ENCODE data around the gene ZBTB7C. TPM values are rescaled to one million over a fixed set of nuclear protein-coding genes. Genes with fewer than 3 reads are reported as not detected.

The ZBTB7C gene
- total RNA-seq, 1 donor from 2014 or later, result not detected

DNA sequence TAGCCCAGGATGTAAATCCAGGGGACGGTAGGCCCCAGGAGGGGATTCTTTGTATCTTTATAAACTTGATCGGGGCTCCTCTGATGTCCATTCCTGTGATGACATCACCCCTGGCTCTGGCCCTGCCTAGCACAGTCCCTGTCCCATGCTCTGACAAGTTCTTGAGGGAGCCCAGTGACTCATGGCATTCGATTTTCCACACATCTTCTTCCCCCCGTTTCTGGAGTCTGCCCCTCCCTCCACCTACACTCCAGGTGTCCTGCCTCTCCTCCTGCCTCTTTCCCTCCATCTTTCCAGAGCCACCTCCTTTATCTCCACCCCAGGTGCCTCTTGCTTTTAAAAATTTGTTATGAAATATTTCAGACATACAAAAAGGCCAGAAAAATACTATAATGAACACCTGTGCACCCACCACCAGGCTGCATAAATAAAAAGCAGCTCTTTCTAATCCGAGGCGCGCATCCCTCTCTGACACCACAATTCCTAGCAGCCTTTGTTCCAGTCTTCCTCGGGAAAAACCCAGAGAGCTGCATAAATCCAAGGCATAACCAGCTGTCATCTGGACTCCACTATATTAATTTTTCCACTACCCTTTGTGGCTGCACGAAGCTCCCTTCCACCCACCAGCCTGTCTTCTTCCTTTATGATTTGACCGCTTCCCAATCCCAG, 207.7 kb downstream of the ZBTB7C start:
- Mint-ChIP-seq H3K27ac (no peak overlapping the region), H3K36me3 (ENCODE audit: low read depth) (no peaks in the 10 kb centered on the region), H3K9me3 (no peaks in the 10 kb centered on the region), H3K4me3 (no peak overlapping the region), H3K27me3 (peaks cover 25% of the 10 kb centered on the region), H3K4me1 (no peaks in the 10 kb centered on the region)
- DNase-seq, result no peak
- intact Hi-C loops (cut with micrococcal nuclease), result no loop called here
- ATAC-seq (ENCODE audit: low read depth), result no peak
- ChIA-PET POLR2A (no interaction called here), CTCF (no interaction called here)
- TF ChIP-seq, protein P1, sequence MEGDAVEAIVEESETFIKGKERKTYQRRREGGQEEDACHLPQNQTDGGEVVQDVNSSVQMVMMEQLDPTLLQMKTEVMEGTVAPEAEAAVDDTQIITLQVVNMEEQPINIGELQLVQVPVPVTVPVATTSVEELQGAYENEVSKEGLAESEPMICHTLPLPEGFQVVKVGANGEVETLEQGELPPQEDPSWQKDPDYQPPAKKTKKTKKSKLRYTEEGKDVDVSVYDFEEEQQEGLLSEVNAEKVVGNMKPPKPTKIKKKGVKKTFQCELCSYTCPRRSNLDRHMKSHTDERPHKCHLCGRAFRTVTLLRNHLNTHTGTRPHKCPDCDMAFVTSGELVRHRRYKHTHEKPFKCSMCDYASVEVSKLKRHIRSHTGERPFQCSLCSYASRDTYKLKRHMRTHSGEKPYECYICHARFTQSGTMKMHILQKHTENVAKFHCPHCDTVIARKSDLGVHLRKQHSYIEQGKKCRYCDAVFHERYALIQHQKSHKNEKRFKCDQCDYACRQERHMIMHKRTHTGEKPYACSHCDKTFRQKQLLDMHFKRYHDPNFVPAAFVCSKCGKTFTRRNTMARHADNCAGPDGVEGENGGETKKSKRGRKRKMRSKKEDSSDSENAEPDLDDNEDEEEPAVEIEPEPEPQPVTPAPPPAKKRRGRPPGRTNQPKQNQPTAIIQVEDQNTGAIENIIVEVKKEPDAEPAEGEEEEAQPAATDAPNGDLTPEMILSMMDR (IDR thresholded peaks at IDR 0.05), result no peak

DNA sequence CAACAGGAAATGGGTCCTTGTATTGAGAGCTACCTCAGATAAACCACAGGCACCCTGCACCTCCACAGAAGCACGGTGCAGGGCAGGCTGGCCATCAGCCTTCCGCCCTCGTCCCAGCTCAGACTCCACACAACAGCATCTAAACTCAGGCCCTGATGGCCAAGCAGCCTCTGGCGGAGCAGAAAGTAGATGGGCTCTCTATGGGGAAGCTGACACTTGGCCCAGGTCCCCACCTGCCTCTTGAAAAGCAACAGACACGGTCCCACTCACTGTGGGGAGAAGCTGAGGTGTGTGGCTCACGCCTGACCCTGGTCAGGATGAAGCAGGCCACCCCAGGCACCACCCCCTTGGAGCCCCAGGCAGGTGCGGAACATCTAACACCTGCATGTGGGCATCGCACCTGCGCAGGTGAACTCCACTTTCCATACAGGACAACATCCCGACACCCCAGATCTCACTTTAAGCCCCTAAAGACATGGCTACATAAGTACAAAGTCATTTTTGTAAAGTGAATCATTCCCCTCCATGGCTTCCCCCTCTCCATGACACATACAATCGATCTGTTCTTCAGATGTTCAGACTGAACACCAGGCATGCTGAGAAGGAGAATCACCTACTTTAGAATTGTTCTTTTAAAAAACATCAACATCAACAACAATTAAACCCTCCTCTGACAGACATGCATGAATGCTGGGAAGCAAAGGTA, 208.4 kb downstream of the ZBTB7C start:
- ChIA-PET CTCF (no interaction called here), POLR2A (no interaction called here)
- Mint-ChIP-seq H3K9me3 (no peaks in the 10 kb centered on the region), H3K27ac (no peak overlapping the region), H3K27me3 (peaks cover 25% of the 10 kb centered on the region), H3K4me1 (no peaks in the 10 kb centered on the region), H3K4me3 (no peak overlapping the region), H3K36me3 (ENCODE audit: low read depth) (no peaks in the 10 kb centered on the region)
- no peak for DNase-seq
- intact Hi-C loops (cut with micrococcal nuclease), result no loop called here
- no peak for ATAC-seq (ENCODE audit: low read depth)
- TF ChIP-seq, protein P1 (IDR thresholded peaks at IDR 0.05), result no peak

DNA sequence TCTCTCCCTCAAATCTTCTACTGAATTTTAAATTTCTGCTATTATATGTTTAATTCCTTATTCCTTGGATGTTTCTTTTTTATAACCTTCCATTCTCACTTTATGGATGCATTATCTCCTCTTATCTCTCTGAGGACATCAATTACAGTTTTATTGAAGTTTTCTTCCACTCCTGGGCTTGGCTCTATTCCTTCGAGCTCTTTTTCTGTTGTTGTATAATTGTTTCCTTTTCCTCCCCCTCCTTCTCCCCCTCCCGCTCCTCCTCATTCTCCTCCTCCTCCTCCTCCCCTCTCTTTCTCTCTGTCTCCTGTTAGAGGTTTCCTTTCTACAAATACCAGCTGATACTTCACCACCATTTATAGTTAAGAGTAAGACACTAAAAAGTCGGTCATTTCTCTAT, 209.8 kb downstream of the ZBTB7C start:
- ChIA-PET CTCF (no interaction called here), POLR2A (no interaction called here)
- H3K27me3 Mint-ChIP-seq, result peaks cover 25% of the 10 kb centered on the region
- TF ChIP-seq, protein P1 (IDR thresholded peaks at IDR 0.05), result no peak
- ATAC-seq (ENCODE audit: low read depth), result no peak
- H3K4me1 Mint-ChIP-seq, result no peaks in the 10 kb centered on the region
- intact Hi-C loops (cut with micrococcal nuclease), result no loop called here
- DNase-seq, result no peak
- H3K36me3 Mint-ChIP-seq (ENCODE audit: low read depth), result no peaks in the 10 kb centered on the region
- no peak overlapping the region for H3K27ac Mint-ChIP-seq
- peaks cover 2% of the 10 kb centered on the region for H3K9me3 Mint-ChIP-seq
- H3K4me3 Mint-ChIP-seq, result no peak overlapping the region

DNA sequence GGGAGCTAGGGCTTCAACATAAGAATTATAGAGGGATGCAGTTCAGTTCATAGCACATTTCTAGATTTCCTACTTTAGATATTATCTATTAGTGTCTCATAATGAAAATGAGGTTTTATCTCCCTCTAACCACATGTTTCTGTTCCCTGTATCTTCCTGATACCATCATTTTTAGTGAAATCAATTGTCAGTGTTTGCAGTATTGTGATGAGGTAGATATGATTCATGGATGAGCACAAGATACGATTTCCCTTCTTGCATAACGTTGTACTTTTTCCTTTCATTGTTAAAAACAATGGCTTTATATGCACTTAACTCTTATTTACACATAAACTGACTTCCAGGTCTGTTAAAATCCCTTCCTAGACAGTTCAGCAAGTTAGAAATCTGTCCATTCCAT, 211.4 kb downstream of the ZBTB7C start:
- ChIA-PET CTCF (no interaction called here), POLR2A (no interaction called here)
- intact Hi-C loops (cut with micrococcal nuclease), result no loop called here
- H3K4me3 Mint-ChIP-seq, result no peak overlapping the region
- no peaks in the 10 kb centered on the region for H3K4me1 Mint-ChIP-seq
- ATAC-seq (ENCODE audit: low read depth) (no peak), DNase-seq (no peak)
- no peaks in the 10 kb centered on the region for H3K36me3 Mint-ChIP-seq (ENCODE audit: low read depth)
- peaks cover 19% of the 10 kb centered on the region for H3K27me3 Mint-ChIP-seq
- TF ChIP-seq, protein P1 (IDR thresholded peaks at IDR 0.05), result no peak
- peaks cover 2% of the 10 kb centered on the region for H3K9me3 Mint-ChIP-seq
- H3K27ac Mint-ChIP-seq, result no peak overlapping the region

DNA sequence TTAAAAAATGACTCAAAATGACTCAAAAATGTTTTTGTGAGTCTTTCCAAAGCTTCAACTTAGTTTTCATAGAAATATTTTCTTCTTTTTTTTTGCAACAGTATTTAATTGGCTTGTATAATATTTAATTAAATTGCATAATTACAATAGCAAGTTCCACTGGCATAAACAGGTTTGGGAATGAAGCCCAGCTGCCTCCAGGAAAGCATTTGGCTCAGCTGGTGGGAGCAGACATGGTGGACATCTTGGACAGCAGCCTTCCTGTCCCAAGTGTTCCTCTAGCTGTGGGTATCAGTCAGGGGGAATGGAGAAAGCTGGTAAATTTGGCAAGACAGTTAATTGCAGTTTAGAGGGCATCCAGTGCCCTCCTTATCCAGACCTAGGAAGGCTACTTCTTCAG, 213.4 kb downstream of the ZBTB7C start:
- Mint-ChIP-seq H3K4me1 (no peaks in the 10 kb centered on the region), H3K27me3 (peaks cover 11% of the 10 kb centered on the region)
- POLR2A ChIA-PET, result no interaction called here

More for the DNA sequence above, 213.4 kb downstream of the ZBTB7C start:
- no peak for ATAC-seq (ENCODE audit: low read depth)
- intact Hi-C loops (cut with micrococcal nuclease), result no loop called here
- DNase-seq, result no peak
- H3K36me3 Mint-ChIP-seq (ENCODE audit: low read depth), result no peaks in the 10 kb centered on the region
- CTCF ChIA-PET, result no interaction called here
- H3K27ac Mint-ChIP-seq, result no peak overlapping the region
- no peak overlapping the region for H3K4me3 Mint-ChIP-seq
- TF ChIP-seq, protein P1 (IDR thresholded peaks at IDR 0.05), result no peak
- H3K9me3 Mint-ChIP-seq, result peaks cover 2% of the 10 kb centered on the region

Data from activated B cell treated with CpG ODN at 0.5 μM for 24 hours (primary cell).